Measurements from ENCODE around the gene OVCH2.
"Not testable (repeated sequence)": the region's sequence is repeated elsewhere in the genome, so short reads cannot be mapped to it uniquely, and the experiment has no call there.

OVCH2 gene

GRCh38 chr11:7706377-7706776 lies at the start of gene OVCH2:
Gene OVCH2 (minus strand): TSS chr11:7706477. CDS start chr11:7706394, 83 bp downstream.
- TF ChIP-seq, protein P1, sequence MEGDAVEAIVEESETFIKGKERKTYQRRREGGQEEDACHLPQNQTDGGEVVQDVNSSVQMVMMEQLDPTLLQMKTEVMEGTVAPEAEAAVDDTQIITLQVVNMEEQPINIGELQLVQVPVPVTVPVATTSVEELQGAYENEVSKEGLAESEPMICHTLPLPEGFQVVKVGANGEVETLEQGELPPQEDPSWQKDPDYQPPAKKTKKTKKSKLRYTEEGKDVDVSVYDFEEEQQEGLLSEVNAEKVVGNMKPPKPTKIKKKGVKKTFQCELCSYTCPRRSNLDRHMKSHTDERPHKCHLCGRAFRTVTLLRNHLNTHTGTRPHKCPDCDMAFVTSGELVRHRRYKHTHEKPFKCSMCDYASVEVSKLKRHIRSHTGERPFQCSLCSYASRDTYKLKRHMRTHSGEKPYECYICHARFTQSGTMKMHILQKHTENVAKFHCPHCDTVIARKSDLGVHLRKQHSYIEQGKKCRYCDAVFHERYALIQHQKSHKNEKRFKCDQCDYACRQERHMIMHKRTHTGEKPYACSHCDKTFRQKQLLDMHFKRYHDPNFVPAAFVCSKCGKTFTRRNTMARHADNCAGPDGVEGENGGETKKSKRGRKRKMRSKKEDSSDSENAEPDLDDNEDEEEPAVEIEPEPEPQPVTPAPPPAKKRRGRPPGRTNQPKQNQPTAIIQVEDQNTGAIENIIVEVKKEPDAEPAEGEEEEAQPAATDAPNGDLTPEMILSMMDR (IDR thresholded peaks at IDR 0.05; ENCODE audit: control extremely low read depth, extremely low read depth, low read depth, missing control alignments), result no peak
- CTCF ChIA-PET, result no interaction called here
- POLR2A ChIA-PET, result no interaction called here
- no peak for DNase-seq (ENCODE audit: extremely low spot score)

DNA sequence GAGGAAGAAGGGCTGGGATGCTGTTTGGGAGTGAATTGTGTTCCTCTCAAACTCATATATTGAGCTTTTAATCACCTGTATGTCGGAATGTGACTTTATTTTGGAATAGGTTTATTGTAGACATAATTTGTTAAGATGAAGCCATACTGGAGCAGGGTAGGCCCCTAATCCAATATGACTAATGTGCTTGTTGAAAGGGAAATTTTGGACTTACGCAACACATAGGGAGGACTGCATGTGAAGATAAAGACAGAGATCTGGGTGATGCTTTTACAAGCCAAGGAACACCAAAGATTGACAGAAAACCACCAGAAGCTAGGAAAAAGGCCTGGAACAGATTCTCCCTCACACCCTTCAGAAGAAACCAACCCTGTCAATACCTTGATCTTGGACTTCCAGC lies 43.2 kb upstream of the OVCH2 start:
- TF ChIP-seq, protein P1 (IDR thresholded peaks at IDR 0.05; ENCODE audit: control extremely low read depth, extremely low read depth, low read depth, missing control alignments), result no peak
- DNase-seq (ENCODE audit: extremely low spot score), result no peak
- POLR2A ChIA-PET, result no interaction called here
- CTCF ChIA-PET, result no interaction called here

DNA sequence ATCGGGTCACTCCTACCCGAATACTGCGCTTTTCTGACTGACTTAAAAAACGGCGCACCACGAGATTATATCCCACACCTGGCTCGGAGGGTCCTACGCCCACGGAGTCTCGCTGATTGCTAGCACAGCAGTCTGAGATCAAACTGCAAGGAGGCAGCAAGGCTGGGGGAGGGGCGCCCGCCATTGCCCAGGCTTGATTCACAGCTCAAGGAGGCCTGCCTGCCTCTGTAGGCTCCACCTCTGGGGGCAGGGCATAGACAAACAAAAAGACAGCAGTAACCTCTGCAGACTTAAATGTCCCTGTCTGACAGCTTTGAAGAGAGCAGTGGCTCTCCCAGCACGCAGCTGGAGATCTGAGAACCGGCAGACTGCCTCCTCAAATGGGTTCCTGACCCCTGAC lies 28.5 kb upstream of the OVCH2 start:
- DNase-seq (ENCODE audit: extremely low spot score); CTCF ChIA-PET; POLR2A ChIA-PET: not testable (repeated sequence)

- CTCF ChIA-PET, result interaction anchor here (1.5 kb wide), 1 partner anchor 11 kb away, joined by 3 read pairs; no protein-coding TSS in a partner anchor
- TF ChIP-seq, protein P1 (IDR thresholded peaks at IDR 0.05; ENCODE audit: control extremely low read depth, extremely low read depth, low read depth, missing control alignments), result no peak
- POLR2A ChIA-PET, result no interaction called here
- DNase-seq (ENCODE audit: extremely low spot score), result no peak
These were observed 8.5 kb upstream of the OVCH2 start for GRCh38 chr11:7714786-7715185.

GRCh38 chr11:7703740-7704139 lies 2.5 kb downstream of the OVCH2 start:
- DNase-seq (ENCODE audit: extremely low spot score), result no peak
- TF ChIP-seq, protein P1 (IDR thresholded peaks at IDR 0.05; ENCODE audit: control extremely low read depth, extremely low read depth, low read depth, missing control alignments), result no peak
- CTCF ChIA-PET, result interaction anchor here (1.0 kb wide), 1 partner anchor 9 kb away, joined by 4 read pairs; no protein-coding TSS in a partner anchor
- POLR2A ChIA-PET, result no interaction called here

GRCh38 chr11:7696424-7696823 lies 9.9 kb downstream of the OVCH2 start:
- ChIA-PET POLR2A (no interaction called here), CTCF (interaction anchor here (1.0 to 2.4 kb wide), 6 partner anchors 19 to 884 kb away, joined by 3 to 20 read pairs (median 4); no protein-coding TSS in a partner anchor)
- DNase-seq (ENCODE audit: extremely low spot score), result no peak
- TF ChIP-seq, protein P1 (IDR thresholded peaks at IDR 0.05; ENCODE audit: control extremely low read depth, extremely low read depth, low read depth, missing control alignments), result no peak

DNA sequence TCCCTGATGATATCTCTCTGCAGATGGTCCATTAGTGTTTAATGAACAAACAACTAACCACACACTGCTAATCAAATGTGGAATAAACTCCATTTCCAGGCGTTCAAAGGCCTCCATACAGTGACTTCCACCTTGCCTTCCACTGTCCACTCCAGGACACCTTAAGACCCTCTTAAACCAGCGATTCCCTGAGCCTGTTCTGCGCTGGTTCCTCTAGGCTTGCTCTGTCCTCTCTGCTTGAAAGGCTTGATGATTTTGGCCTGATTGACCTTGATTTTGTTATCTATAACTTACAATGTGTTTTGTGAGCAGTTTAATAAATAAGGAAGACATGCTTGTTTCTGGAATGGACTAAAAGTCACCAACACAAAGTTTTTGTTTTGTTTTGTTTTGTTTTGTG lies 12.0 kb downstream of the OVCH2 start:
- no peak for DNase-seq (ENCODE audit: extremely low spot score)
- ChIA-PET CTCF (interaction anchor here (0.7 to 2.4 kb wide), 19 partner anchors 9 to 938 kb away, joined by 3 to 20 read pairs (median 3); partner anchors contain the start of gene CYB5R2), POLR2A (no interaction called here)
- TF ChIP-seq, protein P1 (IDR thresholded peaks at IDR 0.05; ENCODE audit: control extremely low read depth, extremely low read depth, low read depth, missing control alignments), result no peak

Measured in GM10248 (cell line).